Endodermal cell (in vitro differentiated cells): ENCODE results near the gene AVL9. TPM values are rescaled to one million over a fixed set of nuclear protein-coding genes. Genes with fewer than 3 reads are reported as not detected.
A peak's percentile ranks its signal among the peaks of the same experiment; 100 is the strongest.

Experiments used
- DNase-seq: peaks from one replicate; pipeline ENCODE4 v3.0.0-alpha.2; 2017
- H3K27ac ChIP-seq: 2 replicates; pipeline ENCODE4 v1.5.1; 2013; ENCODE audit warnings: mild to moderate bottlenecking, low read depth, low read length, moderate library complexity
- H3K27me3 ChIP-seq: 2 replicates; pipeline ENCODE4 v1.6.1; 2013; ENCODE audit warnings: mild to moderate bottlenecking, low read length, moderate library complexity; ENCODE audit not compliant: insufficient read depth, control insufficient read depth, poor library complexity, severe bottlenecking
- H3K36me3 ChIP-seq: 2 replicates; pipeline ENCODE4 v1.7.0; 2013; ENCODE audit warnings: mild to moderate bottlenecking, low read length, moderate library complexity; ENCODE audit not compliant: control insufficient read depth, insufficient read depth
- H3K4me1 ChIP-seq: one replicate; pipeline ENCODE4 v1.7.0; 2013; ENCODE audit warnings: low read length; ENCODE audit not compliant: control insufficient read depth, insufficient read depth
- H3K4me3 ChIP-seq: 2 replicates; pipeline ENCODE4 v1.5.1; 2013; ENCODE audit warnings: mild to moderate bottlenecking, low read length, moderate library complexity
- H3K9ac ChIP-seq: 2 replicates; pipeline ENCODE4 v1.6.1; 2013; ENCODE audit warnings: mild to moderate bottlenecking, low read length, moderate library complexity; ENCODE audit not compliant: poor library complexity, severe bottlenecking; ENCODE audit errors: extremely low read depth
- H3K9me3 ChIP-seq: 2 replicates; pipeline ENCODE4 v1.6.1; 2013; ENCODE audit warnings: mild to moderate bottlenecking, low read length, moderate library complexity; ENCODE audit not compliant: control insufficient read depth
- H3K27ac Mint-ChIP-seq: 2 replicates; pipeline ENCODE4 v1.8.0; 2020; ENCODE audit warnings: mixed read lengths
- H3K27me3 Mint-ChIP-seq: 2 replicates; pipeline ENCODE4 v1.8.0; 2021; ENCODE audit warnings: mild to moderate bottlenecking, mixed read lengths; ENCODE audit not compliant: insufficient read depth
- H3K36me3 Mint-ChIP-seq: 2 replicates; pipeline ENCODE4 v1.8.0; 2020; ENCODE audit warnings: low read depth, mixed read lengths
- H3K4me1 Mint-ChIP-seq: 2 replicates; pipeline ENCODE4 v1.8.0; 2020; ENCODE audit warnings: mixed read lengths
- H3K4me3 Mint-ChIP-seq: 2 replicates; pipeline ENCODE4 v1.8.0; 2020; ENCODE audit warnings: mild to moderate bottlenecking, moderate library complexity, mixed read lengths
- H3K9me3 Mint-ChIP-seq: 2 replicates; pipeline ENCODE4 v1.8.0; 2020; ENCODE audit warnings: mild to moderate bottlenecking, mixed read lengths
- WGBS, 2 experiments: methylation state at CpG; one replicate each; pipeline versions ENCODE4 v1.1.5 to v1.1.7; 2013; ENCODE audit warnings: missing lambda C conversion rate in 2 of 2, mixed read lengths in 1 of 2; ENCODE audit not compliant: insufficient coverage in 1 of 2, insufficient read length in 1 of 2; 5-methylcytosine and 5-hydroxymethylcytosine counted together
- total RNA-seq, 2 donors: library from RNA; stranded (reverse); fragmentation: NEBNext Ultra II Directional in 1 of 2; extraction: Animal tissue kit (Norgen Biotek cat#: 25700) in 1 of 2; gene quantifications; 2 replicates in 1 of 2; 3 replicates in 1 of 2; pipeline ENCODE4 v1.2.1, GENCODE V29; 2021
- TF ChIP-seq, protein P1 (sequence below): fragments of 200-600 bp; sonication (generic); conservative IDR thresholded peaks from 2 replicates; pipeline ENCODE4 v1.5.0; 2021; ENCODE audit warnings: antibody characterized with exemption, mild to moderate bottlenecking

The AVL9 gene
- total RNA-seq, 2 donors from 2014 or later: 44.0 to 54.5 TPM

DNA sequence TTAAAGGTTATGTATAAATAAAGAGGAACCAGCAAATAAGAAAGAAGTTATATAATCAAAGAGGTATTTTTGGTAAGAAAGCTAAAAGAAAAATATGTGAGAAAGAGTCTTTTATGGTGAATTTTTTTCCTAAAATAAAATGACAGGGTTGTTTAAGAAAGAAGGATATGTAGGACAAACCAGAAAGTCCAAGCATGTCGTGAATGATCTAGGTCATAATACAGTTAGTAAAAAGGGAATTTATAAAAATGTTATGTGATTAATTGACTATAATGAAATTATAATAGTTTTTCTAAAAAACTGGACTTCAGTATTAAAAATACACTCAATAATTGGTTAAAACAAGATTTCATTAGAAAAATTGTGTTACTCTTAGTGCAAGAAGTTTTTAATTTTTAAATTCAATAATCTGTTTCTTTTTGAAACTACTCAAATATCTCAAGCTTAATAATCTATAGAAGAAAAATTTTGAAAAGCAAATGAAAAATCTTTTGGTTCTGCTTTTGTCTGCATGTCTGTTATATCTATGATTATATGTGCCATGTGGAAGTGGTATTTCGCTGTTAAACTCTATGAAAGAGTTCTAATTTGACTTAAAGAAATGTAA is 23.3 kb downstream of the AVL9 start:
- Mint-ChIP-seq H3K4me3 (no peak overlapping the region), H3K27me3 (no peaks in the 10 kb centered on the region), H3K4me1 (no peaks in the 10 kb centered on the region), H3K9me3 (peaks cover 93% of the 10 kb centered on the region), H3K36me3 (peaks cover 83% of the 10 kb centered on the region), H3K27ac (no peak overlapping the region)
- H3K36me3 ChIP-seq: peaks cover 53% of the 10 kb centered on the region
- TF ChIP-seq, protein P1, sequence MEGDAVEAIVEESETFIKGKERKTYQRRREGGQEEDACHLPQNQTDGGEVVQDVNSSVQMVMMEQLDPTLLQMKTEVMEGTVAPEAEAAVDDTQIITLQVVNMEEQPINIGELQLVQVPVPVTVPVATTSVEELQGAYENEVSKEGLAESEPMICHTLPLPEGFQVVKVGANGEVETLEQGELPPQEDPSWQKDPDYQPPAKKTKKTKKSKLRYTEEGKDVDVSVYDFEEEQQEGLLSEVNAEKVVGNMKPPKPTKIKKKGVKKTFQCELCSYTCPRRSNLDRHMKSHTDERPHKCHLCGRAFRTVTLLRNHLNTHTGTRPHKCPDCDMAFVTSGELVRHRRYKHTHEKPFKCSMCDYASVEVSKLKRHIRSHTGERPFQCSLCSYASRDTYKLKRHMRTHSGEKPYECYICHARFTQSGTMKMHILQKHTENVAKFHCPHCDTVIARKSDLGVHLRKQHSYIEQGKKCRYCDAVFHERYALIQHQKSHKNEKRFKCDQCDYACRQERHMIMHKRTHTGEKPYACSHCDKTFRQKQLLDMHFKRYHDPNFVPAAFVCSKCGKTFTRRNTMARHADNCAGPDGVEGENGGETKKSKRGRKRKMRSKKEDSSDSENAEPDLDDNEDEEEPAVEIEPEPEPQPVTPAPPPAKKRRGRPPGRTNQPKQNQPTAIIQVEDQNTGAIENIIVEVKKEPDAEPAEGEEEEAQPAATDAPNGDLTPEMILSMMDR: no peak
- no peaks in the 10 kb centered on the region for H3K27me3 ChIP-seq
- H3K27ac ChIP-seq: no peak overlapping the region
- WGBS, 2 experiments: 79 to 100% methylated on average over 1 to 2 of the region's 2 CpGs
- peaks cover 87% of the 10 kb centered on the region for H3K9me3 ChIP-seq
- H3K4me1 ChIP-seq: no peaks in the 10 kb centered on the region
- DNase-seq: no peak
- no peak overlapping the region for H3K9ac ChIP-seq
- peak overlapping the region; percentile 68 for H3K4me3 ChIP-seq

- H3K4me1 Mint-ChIP-seq: peaks cover 5% of the 10 kb centered on the region
- 92% methylated on average over 1 of the region's 2 CpGs; no CpG with 5 or more reads in 1 of the 2 experiments for WGBS, 2 experiments
- TF ChIP-seq, protein P1: no peak
- no peaks in the 10 kb centered on the region for H3K27me3 Mint-ChIP-seq
- H3K9ac ChIP-seq: no peak overlapping the region
- H3K9me3 ChIP-seq: peaks cover 92% of the 10 kb centered on the region
- no peak for DNase-seq
- no peak overlapping the region for H3K27ac Mint-ChIP-seq
- no peaks in the 10 kb centered on the region for H3K4me1 ChIP-seq
- no peaks in the 10 kb centered on the region for H3K27me3 ChIP-seq
- no peak overlapping the region for H3K27ac ChIP-seq
- H3K36me3 Mint-ChIP-seq: peaks cover 78% of the 10 kb centered on the region
- H3K36me3 ChIP-seq: peaks cover 52% of the 10 kb centered on the region
- H3K9me3 Mint-ChIP-seq: peaks cover 86% of the 10 kb centered on the region
- no peak overlapping the region for H3K4me3 Mint-ChIP-seq
- peak overlapping the region; percentile 68 for H3K4me3 ChIP-seq
These were observed 24.5 kb downstream of the AVL9 start for GRCh38 chr7:32519763-32520162.

DNA sequence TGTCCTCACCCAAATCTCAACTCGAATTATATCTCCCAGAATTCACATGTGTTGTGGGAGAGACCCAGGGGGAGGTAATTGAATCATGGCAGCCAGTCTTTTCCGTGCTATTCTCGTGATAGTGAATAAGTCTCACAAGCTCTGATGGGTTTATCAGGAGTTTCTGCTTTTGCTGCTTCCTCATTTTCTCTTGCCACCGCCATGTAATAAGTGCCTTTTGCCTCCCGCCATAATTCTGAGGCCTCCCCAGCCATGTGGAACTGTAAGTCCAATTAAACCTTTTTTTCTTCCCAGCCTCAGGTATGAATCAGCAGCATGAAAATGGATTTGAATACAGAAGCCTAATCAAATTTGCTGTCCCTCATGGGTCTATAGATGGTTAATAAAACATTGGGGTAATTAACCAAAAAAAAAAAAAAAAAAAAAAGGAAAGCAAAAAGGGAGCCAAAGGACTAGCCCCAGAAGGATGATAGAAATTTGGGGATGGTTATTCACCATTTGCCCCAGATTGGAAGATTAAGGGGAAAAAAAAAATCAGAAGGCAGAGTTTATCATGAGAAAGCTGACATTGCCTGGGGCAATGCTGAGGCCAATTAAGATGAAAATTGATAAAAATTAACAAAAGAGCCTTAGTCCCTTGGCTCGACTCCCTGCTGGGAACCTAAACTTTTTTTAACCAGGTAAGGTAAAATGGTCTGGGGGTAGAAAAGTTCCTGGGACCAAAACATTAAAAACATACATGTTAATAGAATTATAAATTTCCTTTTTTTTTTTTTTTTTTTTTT is 27.6 kb downstream of the AVL9 start:
- peak overlapping the region; percentile 56 for H3K4me3 ChIP-seq
- H3K4me1 Mint-ChIP-seq: peaks cover 11% of the 10 kb centered on the region
- no peaks in the 10 kb centered on the region for H3K27me3 ChIP-seq
- H3K36me3 Mint-ChIP-seq: peaks cover 56% of the 10 kb centered on the region
- H3K27ac Mint-ChIP-seq: no peak overlapping the region
- TF ChIP-seq, protein P1: no peak
- H3K9ac ChIP-seq: no peak overlapping the region
- H3K9me3 ChIP-seq: peaks cover 67% of the 10 kb centered on the region
- no peaks in the 10 kb centered on the region for H3K27me3 Mint-ChIP-seq
- no peak for DNase-seq
- H3K4me1 ChIP-seq: no peaks in the 10 kb centered on the region
- WGBS, 2 experiments: 70 to 97% methylated on average over 2 to 6 of the region's 6 CpGs
- H3K36me3 ChIP-seq: peaks cover 31% of the 10 kb centered on the region
- no peak overlapping the region for H3K27ac ChIP-seq
- H3K4me3 Mint-ChIP-seq: no peak overlapping the region
- H3K9me3 Mint-ChIP-seq: peaks cover 54% of the 10 kb centered on the region
